Cardiac muscle cell (in vitro differentiated cells and primary cell): ENCODE results near the gene HCRTR1. TPM values are rescaled to one million over a fixed set of nuclear protein-coding genes. Genes with fewer than 3 reads are reported as not detected.
A peak's percentile ranks its signal among the peaks of the same experiment; 100 is the strongest.
"Not testable (repeated sequence)": the region's sequence is repeated elsewhere in the genome, so short reads cannot be mapped to it uniquely, and the experiment has no call there.

ENCODE experiments used
- DNase-seq, 2 donors: peaks; one replicate each; pipeline versions ENCODE4 v3.0.0 to v3.0.0-alpha.2; 2010 to 2017; ENCODE audit warnings: low read depth in 1 of 2, low spot score in 1 of 2
- H3K27ac ChIP-seq: fragments of 200-600 bp; sonication (generic); 2 replicates; pipeline ENCODE4 v1.5.1; 2016
- H3K27me3 ChIP-seq: fragments of 200-600 bp; sonication (generic); 2 replicates; pipeline ENCODE4 v1.6.0; 2016; ENCODE audit warnings: control low read depth
- H3K36me3 ChIP-seq: fragments of 200-600 bp; sonication (generic); 2 replicates; pipeline ENCODE4 v1.5.1; 2016; ENCODE audit warnings: control low read depth
- H3K4me1 ChIP-seq: fragments of 200-600 bp; sonication (generic); 2 replicates; pipeline ENCODE4 v1.8.1; 2017; ENCODE audit warnings: low read depth, mild to moderate bottlenecking, mixed run types
- H3K4me3 ChIP-seq: fragments of 200-600 bp; sonication (generic); 2 replicates; pipeline ENCODE4 v1.5.1; 2016; ENCODE audit warnings: mild to moderate bottlenecking
- H3K9me3 ChIP-seq: fragments of 200-600 bp; sonication (generic); 2 replicates; pipeline ENCODE4 v1.5.1; 2017; ENCODE audit warnings: low read depth, mild to moderate bottlenecking, control low read depth
- polyA plus RNA-seq: library from polyadenylated mRNA; unstranded; fragments of >200 nt; fragmentation: Nextera tagmentation; extraction: Ambion mirVana; gene quantifications from 2 replicates; pipeline ENCODE4 v1.2.1, GENCODE V29; 2016
- total RNA-seq: library from RNA; depleted of rRNA; stranded (reverse); fragments of >200 nt; gene quantifications from 2 replicates; pipeline ENCODE4 v1.2.3, GENCODE V29; 2016
- TF ChIP-seq, protein P1 (sequence below): IDR thresholded peaks from 2 replicates; pipeline ENCODE4 v1.5.1; 2012; ENCODE audit warnings: low read depth, mild to moderate bottlenecking, low read length

The HCRTR1 gene
- total and polyA plus RNA-seq, 2 experiments from 2014 or later = not detected

DNA sequence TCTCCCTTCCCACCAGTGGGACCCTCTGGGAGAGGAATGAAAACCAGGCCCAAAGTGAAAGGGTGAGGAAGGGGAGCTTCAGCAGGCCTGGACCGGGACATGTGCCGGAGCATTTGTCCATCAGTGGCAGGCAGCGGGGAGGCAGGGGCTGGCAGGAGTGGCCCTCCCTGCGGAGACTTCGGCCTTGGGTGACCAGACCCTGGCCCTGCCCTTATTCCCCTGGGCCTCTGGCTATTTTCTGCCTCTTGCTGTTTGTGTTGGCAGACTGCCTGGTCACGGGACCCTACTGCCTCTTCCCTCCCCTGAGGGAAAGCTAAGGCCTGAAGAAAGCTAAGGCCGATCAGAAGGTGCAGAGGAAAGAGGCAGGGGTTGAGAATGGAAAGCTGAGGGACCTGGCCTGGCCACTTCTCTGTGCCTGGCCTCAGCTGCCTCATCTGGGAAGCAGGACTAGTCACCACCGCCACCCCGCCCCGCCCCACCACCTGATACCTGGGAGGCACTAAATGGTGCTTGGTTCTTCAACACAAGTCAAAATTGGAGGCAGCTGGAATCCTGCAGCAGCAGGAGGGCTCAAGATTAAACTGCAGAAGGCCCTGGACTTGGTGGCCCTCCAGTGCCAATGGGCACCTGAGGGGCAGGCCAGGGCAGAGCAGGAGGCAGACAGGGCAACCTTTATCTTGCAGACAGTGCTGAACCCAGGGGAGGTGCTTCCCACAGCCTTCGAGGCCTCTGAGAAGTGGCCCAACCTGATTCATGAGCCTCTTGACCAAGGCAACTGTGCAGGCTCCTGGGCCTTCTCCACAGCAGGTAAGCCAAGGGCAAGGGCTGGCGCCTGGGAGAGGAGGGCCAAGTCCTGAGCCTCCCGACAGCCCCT is 33.3 kb upstream of the HCRTR1 start:
- TF ChIP-seq, protein P1, sequence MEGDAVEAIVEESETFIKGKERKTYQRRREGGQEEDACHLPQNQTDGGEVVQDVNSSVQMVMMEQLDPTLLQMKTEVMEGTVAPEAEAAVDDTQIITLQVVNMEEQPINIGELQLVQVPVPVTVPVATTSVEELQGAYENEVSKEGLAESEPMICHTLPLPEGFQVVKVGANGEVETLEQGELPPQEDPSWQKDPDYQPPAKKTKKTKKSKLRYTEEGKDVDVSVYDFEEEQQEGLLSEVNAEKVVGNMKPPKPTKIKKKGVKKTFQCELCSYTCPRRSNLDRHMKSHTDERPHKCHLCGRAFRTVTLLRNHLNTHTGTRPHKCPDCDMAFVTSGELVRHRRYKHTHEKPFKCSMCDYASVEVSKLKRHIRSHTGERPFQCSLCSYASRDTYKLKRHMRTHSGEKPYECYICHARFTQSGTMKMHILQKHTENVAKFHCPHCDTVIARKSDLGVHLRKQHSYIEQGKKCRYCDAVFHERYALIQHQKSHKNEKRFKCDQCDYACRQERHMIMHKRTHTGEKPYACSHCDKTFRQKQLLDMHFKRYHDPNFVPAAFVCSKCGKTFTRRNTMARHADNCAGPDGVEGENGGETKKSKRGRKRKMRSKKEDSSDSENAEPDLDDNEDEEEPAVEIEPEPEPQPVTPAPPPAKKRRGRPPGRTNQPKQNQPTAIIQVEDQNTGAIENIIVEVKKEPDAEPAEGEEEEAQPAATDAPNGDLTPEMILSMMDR = no peak
- peak overlapping the region; percentile 79 for H3K27ac ChIP-seq
- H3K9me3 ChIP-seq = no peaks in the 10 kb centered on the region
- H3K4me3 ChIP-seq = no peak overlapping the region
- peaks cover 27% of the 10 kb centered on the region for H3K4me1 ChIP-seq
- peak; percentile 83 to 85 for DNase-seq
- no peaks in the 10 kb centered on the region for H3K36me3 ChIP-seq
- H3K27me3 ChIP-seq = peaks cover 13% of the 10 kb centered on the region

DNA sequence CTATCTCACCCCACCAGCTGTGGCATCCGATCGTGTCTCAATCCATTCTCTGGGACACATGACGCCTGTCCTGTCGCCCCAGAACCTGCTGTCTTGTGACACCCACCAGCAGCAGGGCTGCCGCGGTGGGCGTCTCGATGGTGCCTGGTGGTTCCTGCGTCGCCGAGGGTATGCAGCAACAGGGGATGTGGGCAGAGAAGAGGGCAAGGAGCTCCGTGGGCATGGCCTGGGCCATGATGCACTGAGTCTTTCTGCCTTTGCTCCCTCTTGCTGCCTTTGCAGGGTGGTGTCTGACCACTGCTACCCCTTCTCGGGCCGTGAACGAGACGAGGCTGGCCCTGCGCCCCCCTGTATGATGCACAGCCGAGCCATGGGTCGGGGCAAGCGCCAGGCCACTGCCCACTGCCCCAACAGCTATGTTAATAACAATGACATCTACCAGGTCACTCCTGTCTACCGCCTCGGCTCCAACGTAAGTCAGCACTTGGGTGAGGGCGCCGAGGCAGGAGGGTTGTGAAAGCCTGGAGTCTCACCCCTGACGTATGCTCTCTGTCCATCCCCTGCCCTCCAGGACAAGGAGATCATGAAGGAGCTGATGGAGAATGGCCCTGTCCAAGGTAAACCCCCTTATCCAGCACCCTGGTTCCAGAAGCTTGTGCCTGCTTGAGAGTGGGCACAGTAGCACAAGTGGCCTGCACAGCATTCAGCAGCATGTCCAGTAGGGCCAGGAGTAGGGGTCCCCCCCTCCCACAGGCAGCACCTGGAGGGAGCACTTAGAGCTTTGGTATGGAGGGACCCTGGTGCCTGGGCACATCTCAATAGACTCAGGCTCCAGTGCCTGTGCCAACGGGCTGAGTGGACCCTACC is 32.4 kb upstream of the HCRTR1 start:
- H3K4me3 ChIP-seq = no peak overlapping the region
- H3K27ac ChIP-seq = peak overlapping the region; percentile 79
- peaks cover 20% of the 10 kb centered on the region for H3K4me1 ChIP-seq
- H3K9me3 ChIP-seq = no peaks in the 10 kb centered on the region
- DNase-seq = no peak
- peaks cover 17% of the 10 kb centered on the region for H3K27me3 ChIP-seq
- TF ChIP-seq, protein P1 = no peak
- H3K36me3 ChIP-seq = no peaks in the 10 kb centered on the region

DNA sequence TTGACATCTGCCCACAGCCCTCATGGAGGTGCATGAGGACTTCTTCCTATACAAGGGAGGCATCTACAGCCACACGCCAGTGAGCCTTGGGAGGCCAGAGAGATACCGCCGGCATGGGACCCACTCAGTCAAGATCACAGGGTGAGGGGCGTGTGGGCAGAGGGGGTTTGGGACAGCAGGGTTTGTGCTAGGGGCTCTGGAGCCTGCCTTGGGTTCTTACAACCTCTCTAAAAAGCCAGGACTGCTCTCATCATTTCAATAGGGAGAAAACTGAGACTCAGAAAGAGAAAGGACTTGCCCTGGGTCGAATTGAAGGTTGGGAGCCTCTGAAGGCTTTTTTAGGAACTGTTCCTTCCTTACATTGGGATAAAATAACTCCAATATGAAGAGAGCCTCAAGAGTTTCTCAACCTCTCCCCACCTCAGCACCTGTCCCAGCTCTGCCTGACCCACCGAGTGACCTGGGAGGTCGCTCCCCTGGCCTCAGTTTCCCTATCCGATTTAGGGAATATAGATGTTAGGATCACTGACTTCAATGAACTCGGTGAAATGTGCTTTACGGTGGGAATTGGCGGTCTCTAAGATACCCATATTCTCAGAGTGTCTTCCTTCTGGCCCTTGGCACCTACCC is 31.6 kb upstream of the HCRTR1 start:
- Histone ChIP-seq H3K4me3 (no peak overlapping the region), H3K36me3 (no peaks in the 10 kb centered on the region), H3K4me1 (peaks cover 15% of the 10 kb centered on the region), H3K27me3 (peaks cover 21% of the 10 kb centered on the region), H3K27ac (no peak overlapping the region), H3K9me3 (no peaks in the 10 kb centered on the region)
- DNase-seq = no peak
- TF ChIP-seq, protein P1 = no peak

DNA sequence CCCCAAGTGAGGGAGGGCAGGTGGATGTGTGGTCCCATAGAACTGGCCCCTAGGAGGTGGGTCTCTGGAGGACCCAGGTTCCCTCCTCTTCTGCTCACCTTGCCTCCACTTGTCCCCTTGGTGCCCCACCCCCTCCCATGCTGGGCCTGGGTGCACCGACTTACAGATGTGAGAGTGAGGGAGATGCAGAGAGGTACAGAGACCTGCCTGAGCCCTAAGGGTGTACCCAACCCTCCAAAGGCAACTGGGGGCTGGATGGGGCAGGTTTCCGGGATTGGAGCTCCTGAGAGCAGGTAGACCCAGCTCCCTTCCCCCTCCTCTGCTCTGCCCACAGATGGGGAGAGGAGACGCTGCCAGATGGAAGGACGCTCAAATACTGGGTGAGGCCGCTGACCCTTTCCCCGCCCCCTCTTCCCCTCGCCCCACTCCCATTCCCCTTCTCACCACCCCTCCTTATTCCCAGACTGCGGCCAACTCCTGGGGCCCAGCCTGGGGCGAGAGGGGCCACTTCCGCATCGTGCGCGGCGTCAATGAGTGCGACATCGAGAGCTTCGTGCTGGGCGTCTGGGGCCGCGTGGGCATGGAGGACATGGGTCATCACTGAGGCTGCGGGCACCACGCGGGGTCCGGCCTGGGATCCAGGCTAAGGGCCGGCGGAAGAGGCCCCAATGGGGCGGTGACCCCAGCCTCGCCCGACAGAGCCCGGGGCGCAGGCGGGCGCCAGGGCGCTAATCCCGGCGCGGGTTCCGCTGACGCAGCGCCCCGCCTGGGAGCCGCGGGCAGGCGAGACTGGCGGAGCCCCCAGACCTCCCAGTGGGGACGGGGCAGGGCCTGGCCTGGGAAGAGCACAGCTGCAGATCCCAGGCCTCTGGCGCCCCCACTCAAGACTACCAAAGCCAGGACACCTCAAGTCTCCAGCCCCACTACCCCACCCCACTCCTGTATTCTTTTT is 30.8 kb upstream of the HCRTR1 start:
- Histone ChIP-seq H3K9me3 (no peaks in the 10 kb centered on the region), H3K4me1 (peaks cover 15% of the 10 kb centered on the region), H3K4me3 (no peak overlapping the region), H3K27ac (no peak overlapping the region), H3K36me3 (no peaks in the 10 kb centered on the region), H3K27me3 (peaks cover 24% of the 10 kb centered on the region)
- TF ChIP-seq, protein P1 = no peak
- no peak for DNase-seq

DNA sequence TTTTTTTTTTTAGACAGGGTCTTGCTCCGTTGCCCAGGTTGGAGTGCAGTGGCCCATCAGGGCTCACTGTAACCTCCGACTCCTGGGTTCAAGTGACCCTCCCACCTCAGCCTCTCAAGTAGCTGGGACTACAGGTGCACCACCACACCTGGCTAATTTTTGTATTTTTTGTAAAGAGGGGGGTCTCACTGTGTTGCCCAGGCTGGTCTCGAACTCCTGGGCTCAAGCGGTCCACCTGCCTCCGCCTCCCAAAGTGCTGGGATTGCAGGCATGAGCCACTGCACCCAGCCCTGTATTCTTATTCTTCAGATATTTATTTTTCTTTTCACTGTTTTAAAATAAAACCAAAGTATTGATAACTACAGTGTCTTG is 30.2 kb upstream of the HCRTR1 start:
- peaks cover 14% of the 10 kb centered on the region for H3K4me1 ChIP-seq
- DNase-seq, H3K27ac ChIP-seq, H3K36me3 ChIP-seq, H3K4me3 ChIP-seq, H3K9me3 ChIP-seq: not testable (repeated sequence)
- peaks cover 24% of the 10 kb centered on the region for H3K27me3 ChIP-seq
